NB4 (cell line): ENCODE measurements around the gene CRYBB3.

Experiments used
- MAX ChIP-seq: IDR thresholded peaks from 2 replicates; pipeline ENCODE4 v1.6.1; 2011; ENCODE audit warnings: low read depth, low read length
- MYC ChIP-seq: IDR thresholded peaks from 2 replicates; pipeline ENCODE4 v1.6.1; 2011; ENCODE audit warnings: low read depth, low read length
- POLR2A ChIP-seq: IDR thresholded peaks from 2 replicates; pipeline ENCODE4 v1.6.1; 2011; ENCODE audit warnings: mild to moderate bottlenecking; ENCODE audit not compliant: insufficient read length; ENCODE audit errors: extremely low read depth
- TF ChIP-seq, protein P1 (sequence below): IDR thresholded peaks from one replicate; pipeline ENCODE4 v1.5.1; 2012; ENCODE audit warnings: low read depth, low read length

DNA sequence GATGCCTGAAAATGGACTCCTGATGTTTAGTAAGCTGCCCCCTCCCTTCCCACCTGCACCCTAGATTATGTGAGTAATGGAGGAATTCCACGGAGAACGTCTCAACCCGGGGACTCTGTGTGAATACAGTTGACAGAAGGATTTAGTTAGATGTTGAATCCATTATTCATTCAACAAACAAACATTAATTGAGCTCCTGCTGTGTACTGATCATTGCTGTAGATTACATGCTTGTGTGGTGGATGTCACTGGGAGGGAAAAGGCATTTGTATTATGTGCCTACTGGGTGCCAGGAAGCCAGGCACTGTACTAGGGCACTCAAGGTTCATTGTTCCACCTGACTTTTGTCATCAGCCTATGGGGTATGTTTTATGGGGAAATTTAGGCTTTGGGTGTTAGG lies 22.9 kb upstream of the CRYBB3 start:
- TF ChIP-seq POLR2A, result no peak
- TF ChIP-seq, protein P1, sequence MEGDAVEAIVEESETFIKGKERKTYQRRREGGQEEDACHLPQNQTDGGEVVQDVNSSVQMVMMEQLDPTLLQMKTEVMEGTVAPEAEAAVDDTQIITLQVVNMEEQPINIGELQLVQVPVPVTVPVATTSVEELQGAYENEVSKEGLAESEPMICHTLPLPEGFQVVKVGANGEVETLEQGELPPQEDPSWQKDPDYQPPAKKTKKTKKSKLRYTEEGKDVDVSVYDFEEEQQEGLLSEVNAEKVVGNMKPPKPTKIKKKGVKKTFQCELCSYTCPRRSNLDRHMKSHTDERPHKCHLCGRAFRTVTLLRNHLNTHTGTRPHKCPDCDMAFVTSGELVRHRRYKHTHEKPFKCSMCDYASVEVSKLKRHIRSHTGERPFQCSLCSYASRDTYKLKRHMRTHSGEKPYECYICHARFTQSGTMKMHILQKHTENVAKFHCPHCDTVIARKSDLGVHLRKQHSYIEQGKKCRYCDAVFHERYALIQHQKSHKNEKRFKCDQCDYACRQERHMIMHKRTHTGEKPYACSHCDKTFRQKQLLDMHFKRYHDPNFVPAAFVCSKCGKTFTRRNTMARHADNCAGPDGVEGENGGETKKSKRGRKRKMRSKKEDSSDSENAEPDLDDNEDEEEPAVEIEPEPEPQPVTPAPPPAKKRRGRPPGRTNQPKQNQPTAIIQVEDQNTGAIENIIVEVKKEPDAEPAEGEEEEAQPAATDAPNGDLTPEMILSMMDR, result no peak
- no peak for TF ChIP-seq MYC
- TF ChIP-seq MAX, result no peak
